Activated naive CD4-positive, alpha-beta T cell treated with anti-CD3 and anti-CD28 coated beads for 36 hours (primary cell): Measurements from ENCODE around the gene ATRAID. TPM values are rescaled to one million over a fixed set of nuclear protein-coding genes. Genes with fewer than 3 reads are reported as not detected.

ENCODE experiments used
- CTCF ChIA-PET: fragments of 350-600 bp; sonication (Branson Sonifier 250); formaldehyde crosslinking; loops from one replicate; lab custom pipeline; 2021; ENCODE audit warnings: antibody characterized with exemption; lab: Charles Lee
- DNase-seq: peaks from one replicate; pipeline ENCODE4 v3.0.0-alpha.2; 2020
- H3K27ac Mint-ChIP-seq: one replicate; pipeline ENCODE4 v1.8.0; 2021; ENCODE audit warnings: mild to moderate bottlenecking, mixed read lengths
- H3K27me3 Mint-ChIP-seq: one replicate; pipeline ENCODE4 v1.8.0; 2021; ENCODE audit warnings: low read depth, mixed read lengths
- H3K36me3 Mint-ChIP-seq: one replicate; pipeline ENCODE4 v1.8.0; 2021; ENCODE audit warnings: low read depth, mixed read lengths
- H3K4me1 Mint-ChIP-seq: one replicate; pipeline ENCODE4 v1.8.0; 2021; ENCODE audit warnings: low read depth, mixed read lengths
- H3K4me3 Mint-ChIP-seq: one replicate; pipeline ENCODE4 v1.8.0; 2021; ENCODE audit warnings: mild to moderate bottlenecking, moderate library complexity, mixed read lengths
- H3K9me3 Mint-ChIP-seq: one replicate; pipeline ENCODE4 v1.8.0; 2021; ENCODE audit warnings: mixed read lengths
- intact Hi-C: fragments of 100-400 bp; cut with micrococcal nuclease; formaldehyde crosslinking; loops from one replicate; pipeline ENCODE4 v1.15.1; 2023
- total RNA-seq, 2 experiments: library from RNA; stranded (reverse); gene quantifications; one replicate each; pipeline ENCODE4 v1.2.3, GENCODE V29; 2021

The ATRAID gene
- total RNA-seq, 2 experiments from 2014 or later, result 80.5 to 80.8 TPM

GRCh38 chr2:27245626-27246025 lies 33.8 kb downstream of the ATRAID start:
- CTCF ChIA-PET, result interaction anchor here (0.7 kb wide), 1 partner anchor 117 kb away, joined by 4 read pairs; no protein-coding TSS in a partner anchor

DNA sequence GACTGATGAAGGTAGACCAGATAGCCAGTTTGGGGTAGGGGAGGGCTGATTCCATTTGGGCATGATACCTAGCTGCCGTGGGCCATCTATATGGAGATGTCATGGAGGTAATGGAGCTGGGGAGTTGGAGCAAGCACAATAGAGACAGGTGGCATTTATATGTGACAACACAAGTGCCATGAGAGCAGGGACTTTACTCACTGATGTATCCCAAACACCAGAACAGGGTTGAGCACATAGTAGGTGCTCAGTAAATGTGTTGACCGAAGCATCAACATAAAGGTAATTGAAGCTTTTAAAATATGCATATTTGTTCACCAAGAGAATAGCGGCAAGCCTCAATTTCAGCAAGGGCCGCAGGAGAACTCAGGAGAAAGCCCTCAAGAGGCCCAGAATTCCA lies 36.1 kb downstream of the ATRAID start:
- intact Hi-C loops, result no loop called here
- Mint-ChIP-seq H3K36me3 (peaks cover 8% of the 10 kb centered on the region), H3K4me1 (no peaks in the 10 kb centered on the region), H3K4me3 (no peak overlapping the region), H3K9me3 (no peaks in the 10 kb centered on the region), H3K27ac (no peak overlapping the region), H3K27me3 (peaks cover 4% of the 10 kb centered on the region)
- CTCF ChIA-PET, result interaction anchor here (0.8 to 7.7 kb wide), 4 partner anchors 17 to 67 kb away, joined by 4 to 68 read pairs (median 18); partner anchors contain the start of gene TRIM54
- no peak for DNase-seq

More at GRCh38 chr2:27245626-27246025, 33.8 kb downstream of the ATRAID start:
- H3K27ac Mint-ChIP-seq, result no peak overlapping the region
- H3K27me3 Mint-ChIP-seq, result peaks cover 2% of the 10 kb centered on the region
- intact Hi-C loops, result no loop called here
- peaks cover 25% of the 10 kb centered on the region for H3K36me3 Mint-ChIP-seq
- no peaks in the 10 kb centered on the region for H3K4me1 Mint-ChIP-seq
- no peaks in the 10 kb centered on the region for H3K9me3 Mint-ChIP-seq
- no peak for DNase-seq
- H3K4me3 Mint-ChIP-seq, result no peak overlapping the region

- intact Hi-C loops, result no loop called here
- Mint-ChIP-seq H3K4me1 (no peaks in the 10 kb centered on the region), H3K9me3 (no peaks in the 10 kb centered on the region), H3K27me3 (peaks cover 4% of the 10 kb centered on the region), H3K36me3 (peaks cover 1% of the 10 kb centered on the region), H3K27ac (no peak overlapping the region), H3K4me3 (no peak overlapping the region)
- CTCF ChIA-PET, result interaction anchor here (0.6 to 7.7 kb wide), 8 partner anchors 14 to 472 kb away, joined by 3 to 68 read pairs (median 4); partner anchors contain the start of genes MPV17 and TRIM54
- DNase-seq, result no peak
These were observed 37.5 kb downstream of the ATRAID start for GRCh38 chr2:27249159-27249890.

DNA sequence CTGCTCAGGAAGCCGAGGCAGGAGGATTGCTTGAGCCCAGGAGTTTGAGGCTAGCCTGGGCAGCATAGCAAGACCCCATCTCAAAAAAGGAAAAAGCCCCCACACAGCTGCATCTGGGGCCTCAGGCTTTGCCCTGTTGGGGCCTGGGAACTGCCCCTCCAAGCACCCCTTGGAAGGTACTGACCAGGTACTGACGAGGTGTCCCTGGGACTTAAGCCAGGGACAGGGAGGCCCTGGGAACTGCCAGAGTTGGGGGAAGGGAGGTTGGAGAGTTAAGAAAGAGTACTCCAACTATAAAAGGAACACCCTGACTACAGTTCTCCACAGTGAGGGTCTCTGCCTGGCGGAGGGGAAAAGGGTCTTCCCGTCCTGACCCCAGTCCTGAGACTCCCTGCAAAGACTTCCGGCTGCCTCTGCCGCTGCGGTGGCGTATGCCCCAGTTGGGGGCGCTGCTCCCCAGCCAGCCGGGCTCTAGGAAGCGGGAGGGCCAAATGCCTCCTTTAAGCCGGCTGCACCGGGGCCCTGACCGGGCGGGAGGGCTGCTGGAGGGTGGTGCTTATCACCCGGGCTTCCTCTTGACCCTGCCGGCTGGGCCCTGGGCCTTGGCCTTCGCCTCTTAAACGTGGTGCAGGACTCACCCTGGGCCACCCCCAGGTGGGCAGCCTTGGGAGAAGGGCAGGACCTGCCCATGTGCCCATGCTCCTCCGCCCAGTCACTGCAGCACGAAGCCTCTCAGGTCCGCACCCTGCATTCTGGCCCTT lies 38.2 kb downstream of the ATRAID start:
- no peak overlapping the region for H3K4me3 Mint-ChIP-seq
- CTCF ChIA-PET, result interaction anchor here (0.6 to 7.7 kb wide), 8 partner anchors 14 to 97 kb away, joined by 3 to 68 read pairs (median 4); partner anchors contain the start of gene TRIM54
- intact Hi-C loops, result loop anchor here (1.0 to 5.0 kb wide), 4 partner anchors 30 to 432 kb away; no protein-coding TSS in a partner anchor
- no peaks in the 10 kb centered on the region for H3K36me3 Mint-ChIP-seq
- no peaks in the 10 kb centered on the region for H3K4me1 Mint-ChIP-seq
- no peaks in the 10 kb centered on the region for H3K9me3 Mint-ChIP-seq
- H3K27ac Mint-ChIP-seq, result no peak overlapping the region
- peak; percentile 76 for DNase-seq
- H3K27me3 Mint-ChIP-seq, result peaks cover 4% of the 10 kb centered on the region

DNA sequence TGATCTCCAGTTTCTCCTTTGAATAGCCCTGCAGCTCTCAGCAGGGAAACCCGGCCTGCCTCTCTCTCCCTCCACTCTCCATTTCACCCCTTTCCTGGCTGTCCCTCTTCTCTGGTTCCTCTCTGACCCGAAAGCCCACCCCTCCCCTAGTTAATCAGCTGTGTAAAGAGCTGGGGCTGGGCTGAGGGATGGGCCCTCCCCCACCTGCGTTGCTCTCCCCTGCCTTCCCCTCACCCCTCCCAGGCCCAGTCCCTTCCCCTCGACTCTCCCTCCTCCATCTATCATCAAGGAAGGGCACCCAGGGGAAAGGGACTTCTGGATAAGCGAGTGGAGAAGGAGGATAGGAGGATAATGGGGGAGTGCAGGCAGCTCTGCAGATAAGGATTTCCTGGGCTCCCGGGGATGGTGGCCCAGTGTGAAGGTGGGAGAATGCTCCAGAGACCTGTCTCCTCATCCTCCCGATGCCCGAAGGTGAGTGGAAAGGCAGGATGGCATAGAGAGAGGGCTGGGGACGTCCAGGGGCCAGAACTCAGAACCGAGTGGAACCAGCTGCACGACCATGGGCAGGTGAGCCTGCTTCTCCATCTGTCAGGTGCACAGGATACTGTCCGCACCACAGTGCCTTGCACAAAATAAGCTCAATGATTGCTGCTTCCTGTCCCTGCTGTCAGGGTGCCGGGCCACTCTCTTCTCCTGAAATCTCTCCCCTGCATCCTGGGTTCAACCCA lies 39.0 kb downstream of the ATRAID start:
- CTCF ChIA-PET, result interaction anchor here (0.7 to 7.7 kb wide), 5 partner anchors 14 to 93 kb away, joined by 3 to 68 read pairs (median 3); partner anchors contain the start of gene TRIM54
- no peak for DNase-seq
- no peak overlapping the region for H3K27ac Mint-ChIP-seq
- no peak overlapping the region for H3K4me3 Mint-ChIP-seq
- no peaks in the 10 kb centered on the region for H3K9me3 Mint-ChIP-seq
- no peaks in the 10 kb centered on the region for H3K36me3 Mint-ChIP-seq
- intact Hi-C loops, result loop anchor here (1.0 to 5.0 kb wide), 4 partner anchors 29 to 431 kb away; no protein-coding TSS in a partner anchor
- H3K27me3 Mint-ChIP-seq, result peaks cover 9% of the 10 kb centered on the region
- no peaks in the 10 kb centered on the region for H3K4me1 Mint-ChIP-seq

GRCh38 chr2:27251766-27252165 lies 39.9 kb downstream of the ATRAID start:
- intact Hi-C loops, result loop anchor here (5.0 kb wide), 1 partner anchor 431 kb away; no protein-coding TSS in a partner anchor
- no peaks in the 10 kb centered on the region for H3K4me1 Mint-ChIP-seq
- H3K4me3 Mint-ChIP-seq, result no peak overlapping the region

GRCh38 chr2:27255187-27255586 lies 43.3 kb downstream of the ATRAID start:
- Mint-ChIP-seq H3K4me3 (no peak overlapping the region), H3K4me1 (no peaks in the 10 kb centered on the region), H3K36me3 (no peaks in the 10 kb centered on the region), H3K27me3 (peaks cover 37% of the 10 kb centered on the region), H3K9me3 (no peaks in the 10 kb centered on the region), H3K27ac (no peak overlapping the region)
- DNase-seq, result no peak
- CTCF ChIA-PET, result interaction anchor here (0.7 to 1.9 kb wide), 3 partner anchors 24 to 48 kb away, joined by 3 to 11 read pairs (median 3); partner anchors contain the start of gene TRIM54
- intact Hi-C loops, result no loop called here

More at GRCh38 chr2:27251766-27252165, 39.9 kb downstream of the ATRAID start:
- no peak for DNase-seq
- Mint-ChIP-seq H3K27ac (no peak overlapping the region), H3K36me3 (no peaks in the 10 kb centered on the region), H3K27me3 (peaks cover 17% of the 10 kb centered on the region), H3K9me3 (no peaks in the 10 kb centered on the region)
- CTCF ChIA-PET, result interaction anchor here (1.0 to 7.7 kb wide), 3 partner anchors 13 to 51 kb away, joined by 3 to 68 read pairs (median 29); partner anchors contain the start of gene TRIM54

- Mint-ChIP-seq H3K4me1 (no peaks in the 10 kb centered on the region), H3K27ac (no peak overlapping the region), H3K36me3 (no peaks in the 10 kb centered on the region), H3K27me3 (peaks cover 42% of the 10 kb centered on the region), H3K4me3 (no peak overlapping the region), H3K9me3 (no peaks in the 10 kb centered on the region)
- CTCF ChIA-PET, result interaction anchor here (0.7 to 1.9 kb wide), 3 partner anchors 24 to 47 kb away, joined by 3 to 11 read pairs (median 3); partner anchors contain the start of gene TRIM54
- intact Hi-C loops, result no loop called here
- no peak for DNase-seq
These were observed 43.8 kb downstream of the ATRAID start for GRCh38 chr2:27255660-27256059.

- Mint-ChIP-seq H3K4me3 (no peak overlapping the region), H3K27me3 (peaks cover 52% of the 10 kb centered on the region), H3K4me1 (peaks cover 8% of the 10 kb centered on the region), H3K9me3 (no peaks in the 10 kb centered on the region), H3K27ac (no peak overlapping the region), H3K36me3 (no peaks in the 10 kb centered on the region)
- CTCF ChIA-PET, result interaction anchor here (0.5 to 1.9 kb wide), 4 partner anchors 9 to 23 kb away, joined by 3 to 11 read pairs (median 4); no protein-coding TSS in a partner anchor
- no peak for DNase-seq
- intact Hi-C loops, result no loop called here
These were observed 45.1 kb downstream of the ATRAID start for GRCh38 chr2:27256855-27257454.

- Mint-ChIP-seq H3K27ac (no peak overlapping the region), H3K36me3 (no peaks in the 10 kb centered on the region), H3K27me3 (peaks cover 53% of the 10 kb centered on the region), H3K9me3 (no peaks in the 10 kb centered on the region), H3K4me1 (peaks cover 8% of the 10 kb centered on the region), H3K4me3 (no peak overlapping the region)
- DNase-seq, result no peak
- CTCF ChIA-PET, result interaction anchor here (1.5 kb wide), 1 partner anchor 22 kb away, joined by 4 read pairs; no protein-coding TSS in a partner anchor
- intact Hi-C loops, result no loop called here
These were observed 46.2 kb downstream of the ATRAID start for GRCh38 chr2:27258051-27258450.
